ENCODE data around the gene AKAP13. TPM values are rescaled to one million over a fixed set of nuclear protein-coding genes. Genes with fewer than 3 reads are reported as not detected.

The AKAP13 gene
- total and polyA plus RNA-seq, 2 of the 8 experiments (the other 6 are each of a cell fraction or from before 2014, with no cell fraction given) = 14.0 to 46.2 TPM

- Histone ChIP-seq H3K79me1 (ENCODE audit: low read depth, low read length) (peaks cover 2% of the 10 kb centered on the region), H3K4ac (replicated peaks; ENCODE audit: insufficient read length, low read depth, low read length) (no peak overlapping the region), H3K4me3 (ENCODE audit: extremely low read depth in 1 of 4, insufficient read depth in 2 of 4, low read depth in 3 of 4, low read length in 4 of 4) (no peak overlapping the region), H2BK120ac (replicated peaks; ENCODE audit: low read depth, low read length) (no peak overlapping the region), H2BK20ac (ENCODE audit: low read length) (no peak overlapping the region), H3K4me2 (ENCODE audit: insufficient read depth in 1 of 2, low read depth in 2 of 2, low read length in 2 of 2) (no peak overlapping the region), H2BK15ac (ENCODE audit: low read length) (no peak overlapping the region), H3K9me3 (ENCODE audit: insufficient read depth in 2 of 2, low read depth in 1 of 2, low read length in 1 of 2) (no peaks in the 10 kb centered on the region), H3K36me3 (ENCODE audit: control insufficient read depth in 2 of 4, insufficient read depth in 4 of 4, low read length in 3 of 4) (no peaks in the 10 kb centered on the region), H4K20me1 (replicated peaks in 1 of 2; ENCODE audit: control insufficient read depth in 1 of 2, insufficient read depth in 2 of 2, low read length in 2 of 2) (peaks cover 5 to 9% of the 10 kb centered on the region in 2 experiments), H2BK5ac (ENCODE audit: low read depth, low read length) (no peak overlapping the region), H3K27me3 (replicated peaks in 1 of 4; ENCODE audit: control insufficient read depth in 3 of 4, extremely low read depth in 1 of 4, insufficient read depth in 3 of 4, low read length in 3 of 4) (no peaks in the 10 kb centered on the region), H2AFZ (ENCODE audit: low read length) (no peak overlapping the region), H3K27ac (ENCODE audit: low read depth, low read length) (no peak overlapping the region), H3K79me2 (ENCODE audit: control insufficient read depth in 1 of 2, insufficient read depth in 2 of 2, low read length in 2 of 2) (peaks cover 0 to 90% of the 10 kb centered on the region in 2 experiments; a peak in 2 of 4 replicates), H3K14ac (ENCODE audit: insufficient read length) (no peak overlapping the region), H2BK12ac (ENCODE audit: low read depth, low read length) (no peak overlapping the region), H4K91ac (replicated peaks; ENCODE audit: insufficient read length, low read length) (no peak overlapping the region), H3K23me2 (ENCODE audit: low read depth, low read length) (no peaks in the 10 kb centered on the region), H3K9ac (replicated peaks in 1 of 4; ENCODE audit: extremely low read depth in 1 of 4, low read depth in 3 of 4, low read length in 3 of 4) (no peak overlapping the region), H2AK5ac (ENCODE audit: low read depth, low read length) (no peak overlapping the region), H3K18ac (ENCODE audit: extremely low read depth, low read length) (no peak overlapping the region), H4K8ac (ENCODE audit: extremely low read depth, insufficient read depth, low read length) (no peak overlapping the region), H3K23ac (ENCODE audit: insufficient read length) (no peak overlapping the region), H3K4me1 (replicated peaks in 1 of 4; ENCODE audit: control insufficient read depth in 3 of 4, insufficient read depth in 4 of 4, low read length in 3 of 4) (no peaks in the 10 kb centered on the region), H4K5ac (ENCODE audit: insufficient read length, low read depth, low read length) (no peak overlapping the region), H3K56ac (replicated peaks; ENCODE audit: insufficient read length, low read depth, low read length) (no peak overlapping the region)
- ChIA-PET POLR2A (ENCODE audit: partially characterized antibody) (no interaction called here), CTCF (ENCODE audit: partially characterized antibody) (no interaction called here)
- DNase-seq (ENCODE audit: low read depth in 1 of 2, low spot score in 2 of 2) (no peak), FAIRE-seq (no peak)
- TF ChIP-seq SIX5 (IDR thresholded peaks at IDR 0.05; ENCODE audit: low read depth, low read length) (no peak), SAP30 (IDR thresholded peaks at IDR 0.05; ENCODE audit: insufficient read depth, insufficient replicate concordance, low read length) (no peak), MAX (IDR thresholded peaks at IDR 0.05) (no peak), GTF2F1 (IDR thresholded peaks at IDR 0.05; ENCODE audit: borderline replicate concordance, low read depth, low read length) (no peak), ASH2L (IDR thresholded peaks at IDR 0.05; ENCODE audit: low read length) (no peak), SP2 (IDR thresholded peaks at IDR 0.05; ENCODE audit: low read length) (no peak), USF2 (IDR thresholded peaks at IDR 0.05; ENCODE audit: low read length) (no peak), FOSL1 (IDR thresholded peaks at IDR 0.05; ENCODE audit: insufficient read depth, low read depth, low read length) (no peak), POU5F1 (IDR thresholded peaks at IDR 0.05; ENCODE audit: low read depth, low read length) (no peak)
- WGBS, 2 experiments (ENCODE audit: extremely low coverage in 1 of 2, insufficient coverage in 1 of 2, insufficient read length in 1 of 2, insufficient replicate concordance in 2 of 2, low coverage in 1 of 2, low lambda C conversion rate in 2 of 2, missing lambda C conversion rate in 1 of 2) = 91% methylated on average over 10 of the region's 10 CpGs; no CpG with 5 or more reads in 1 of the 2 experiments
These were observed 40.9 kb downstream of the AKAP13 start for GRCh38 chr15:85421116-85421925.

Data from H1 (cell line).